ENCODE measurements around the gene MAP3K4.

Gene MAP3K4

DNA sequence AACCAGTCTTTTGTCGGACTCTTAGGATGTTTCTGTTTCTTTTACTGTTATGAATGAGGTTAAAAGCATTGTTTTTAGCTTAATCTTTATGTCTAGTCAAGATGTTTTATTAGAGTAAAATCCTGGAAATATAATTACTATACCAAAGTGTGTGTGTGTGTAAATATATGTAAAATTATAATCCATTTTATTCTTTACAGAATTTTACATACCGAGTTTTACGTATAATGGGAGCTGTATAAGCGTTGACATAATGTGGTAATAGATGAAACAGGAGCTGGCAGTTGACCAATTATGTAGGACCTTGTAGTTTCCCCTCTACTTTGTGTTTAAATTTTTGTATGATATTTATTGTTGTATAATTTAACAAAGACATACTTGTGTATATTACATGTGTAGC lies 16.7 kb downstream of the MAP3K4 start:
- no peak for DNase-seq

DNA sequence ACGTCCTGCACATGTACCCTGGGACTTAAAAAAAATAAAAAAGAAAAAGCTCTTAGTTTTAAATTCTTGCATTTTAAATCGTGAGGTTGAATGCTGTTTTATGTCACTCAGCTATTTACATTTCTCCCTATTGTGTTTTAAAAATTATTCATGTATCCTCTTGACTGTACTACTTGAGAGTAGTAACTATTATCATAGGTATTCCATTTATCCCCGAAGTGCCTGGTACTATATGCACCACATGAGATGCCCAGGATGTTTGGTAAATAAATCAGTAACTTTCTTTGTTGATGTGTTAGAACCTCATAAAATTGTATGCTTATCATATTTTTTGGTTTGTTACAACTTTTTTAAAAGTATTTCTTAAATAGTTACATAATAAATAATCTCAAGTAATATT lies 18.4 kb downstream of the MAP3K4 start:
- DNase-seq = no peak

DNA sequence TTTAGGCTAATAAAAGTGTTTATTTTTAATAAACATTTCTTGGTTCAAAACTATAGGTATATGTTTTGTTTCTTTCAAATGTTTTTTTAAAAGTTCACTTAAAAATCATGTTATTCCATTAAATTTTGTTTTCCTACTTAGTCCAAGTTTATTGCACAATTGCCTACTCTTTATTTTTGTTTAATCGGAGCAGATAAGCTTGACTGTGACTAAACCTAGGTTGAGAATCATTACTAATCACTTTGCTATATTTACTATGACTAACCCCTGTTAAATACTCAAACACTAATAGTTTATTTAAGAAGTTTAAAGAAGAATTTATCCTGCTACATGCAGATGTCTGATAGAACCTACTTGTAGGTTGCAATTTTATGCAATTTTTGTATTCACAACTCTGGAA lies 18.8 kb downstream of the MAP3K4 start:
- peak; percentile 14 for DNase-seq

DNA sequence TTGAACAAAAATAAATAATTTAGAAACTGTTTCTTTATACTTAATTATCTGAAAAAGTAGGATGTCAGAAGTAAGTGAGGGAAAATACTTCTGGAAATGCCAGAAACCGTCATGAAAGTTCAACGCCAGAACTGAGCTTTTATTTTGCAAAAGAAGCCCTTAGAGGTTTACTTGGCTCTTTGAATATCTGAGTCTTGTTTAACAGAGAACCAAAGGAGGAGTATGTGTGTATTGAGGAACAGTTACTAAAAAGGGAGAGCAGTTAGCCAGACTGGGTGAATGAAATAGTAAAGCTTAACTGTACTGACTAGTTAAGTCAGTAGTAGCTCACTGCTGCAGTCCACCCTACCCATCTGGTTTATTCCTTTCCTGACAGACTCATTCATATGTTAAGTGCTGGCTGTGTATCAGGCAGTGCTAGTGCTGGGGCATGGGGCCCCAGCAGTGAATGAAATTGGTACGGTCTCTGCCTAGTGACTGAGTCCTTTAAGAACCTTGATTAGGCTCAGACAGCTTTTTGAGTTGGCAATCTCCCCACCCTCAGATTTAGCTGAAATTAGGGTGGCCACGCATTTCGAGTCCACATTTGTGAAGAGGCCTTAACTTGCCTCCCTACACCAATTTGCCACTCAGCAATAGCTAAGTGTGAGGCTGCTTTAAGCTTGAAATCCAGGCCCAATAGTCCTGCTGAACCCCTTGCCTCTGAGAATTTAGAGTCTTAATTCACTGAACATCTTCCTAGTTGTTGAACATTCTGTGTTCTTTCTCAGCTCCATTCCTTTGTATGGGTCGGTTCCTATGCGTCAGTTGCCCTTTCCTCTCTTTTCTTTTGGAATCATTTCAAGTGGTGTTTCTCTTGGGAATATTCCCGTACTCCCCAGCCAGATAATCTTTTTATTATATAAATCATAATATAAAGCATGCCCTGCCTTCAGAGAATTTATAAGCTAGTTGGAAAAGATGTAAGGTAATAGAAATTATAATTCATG lies 20.2 kb downstream of the MAP3K4 start:
- no peak for DNase-seq

DNA sequence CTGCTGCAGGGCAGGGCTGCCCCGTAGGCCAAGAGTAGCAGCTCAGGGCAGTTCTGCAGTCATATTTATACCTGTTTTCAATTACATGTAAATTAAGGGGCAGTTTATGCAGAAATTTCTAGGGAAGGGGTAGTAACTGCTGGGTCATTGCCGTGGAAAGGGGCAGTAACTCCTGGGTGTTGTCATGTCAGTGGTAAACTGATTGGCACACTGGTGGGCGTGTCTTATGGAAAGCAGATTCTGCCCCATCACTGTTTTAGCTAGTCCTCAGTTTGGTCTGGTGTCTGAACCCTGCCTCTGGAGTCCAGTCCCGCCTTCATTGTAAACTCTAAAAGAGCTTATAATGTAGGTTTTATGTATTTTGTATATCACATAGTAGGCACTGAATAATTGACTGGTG lies 22.1 kb downstream of the MAP3K4 start:
- no peak for DNase-seq

DNA sequence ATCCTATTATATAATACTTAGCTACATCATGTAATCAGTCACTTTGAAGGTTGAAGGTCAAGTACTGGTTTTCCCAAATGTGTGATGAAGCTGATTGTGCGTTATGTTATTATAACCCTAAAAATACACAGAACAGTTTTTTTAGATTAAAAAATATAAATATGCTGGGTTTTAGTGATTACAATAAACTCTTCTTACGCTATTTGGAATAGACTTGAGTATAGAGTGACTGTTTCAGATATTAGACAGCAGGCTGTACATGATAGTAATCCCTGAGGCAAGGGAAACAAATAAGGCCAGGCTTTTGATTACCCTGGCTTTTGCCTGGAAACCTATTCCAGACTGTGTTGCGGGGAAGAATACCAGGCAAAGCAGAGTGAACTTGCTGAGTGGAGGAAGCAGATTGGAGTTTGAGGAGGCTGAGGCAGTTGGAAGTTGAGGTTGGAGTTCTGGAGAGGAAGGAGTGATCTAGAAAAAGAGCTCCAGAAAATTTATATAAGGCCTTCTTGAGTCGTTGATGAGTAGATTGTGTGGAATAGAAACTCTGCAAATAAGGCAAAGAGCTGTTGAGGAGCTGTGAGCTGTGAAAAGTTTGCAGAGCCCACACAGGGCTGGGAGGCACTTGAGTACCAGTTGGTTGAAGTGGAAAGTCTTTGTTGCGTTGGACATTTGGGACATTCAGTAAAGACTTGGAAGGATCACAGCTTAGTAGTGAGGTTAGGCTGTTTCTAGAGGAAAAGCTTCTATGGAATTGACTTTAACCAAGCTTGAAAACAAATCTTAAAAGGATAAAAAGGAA lies 26.4 kb downstream of the MAP3K4 start:
- DNase-seq = no peak

DNA sequence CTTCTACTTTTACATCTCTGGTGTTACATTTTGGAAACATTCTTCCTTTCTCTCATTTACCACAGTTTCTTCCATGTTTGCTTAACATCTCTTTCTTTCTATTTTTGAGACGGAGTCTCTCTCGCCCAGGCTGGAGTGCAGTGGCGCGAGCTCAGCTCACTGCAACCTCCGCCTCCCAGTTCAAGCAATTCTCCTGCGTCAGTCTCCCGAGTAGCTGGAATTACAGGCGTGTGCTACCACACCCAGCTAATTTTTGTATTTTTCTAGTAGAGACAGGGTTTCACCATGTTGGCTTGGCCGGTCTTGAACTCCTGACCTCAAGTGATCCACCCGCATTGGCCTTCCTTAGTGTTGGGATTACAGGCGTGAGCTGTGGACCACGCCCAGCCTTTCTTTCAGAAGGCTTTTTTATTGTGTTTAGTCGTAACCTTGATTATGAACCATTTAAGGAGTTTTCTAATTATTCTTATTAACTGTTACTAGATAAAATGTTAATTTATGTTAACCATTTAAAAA lies 27.8 kb downstream of the MAP3K4 start:
- no peak for DNase-seq

DNA sequence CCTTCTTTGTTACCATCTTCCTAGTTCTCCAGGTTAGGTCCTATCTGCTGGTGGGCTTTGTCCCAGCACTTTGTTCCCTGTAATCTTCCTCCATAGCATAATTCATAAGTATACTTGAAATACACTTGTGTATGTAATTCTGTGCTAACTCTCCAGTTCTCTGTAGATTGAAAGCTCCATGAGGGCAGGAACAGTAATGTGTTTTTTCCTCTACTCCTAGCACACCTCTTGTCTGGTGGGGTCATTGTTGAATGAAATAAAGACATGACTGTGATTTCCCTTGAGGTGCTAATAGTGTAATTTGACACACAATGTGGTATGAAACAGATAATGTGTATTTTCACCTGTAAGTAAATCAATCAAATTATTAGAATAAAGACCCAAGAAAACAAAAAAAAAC lies 30.0 kb downstream of the MAP3K4 start:
- no peak for DNase-seq

DNA sequence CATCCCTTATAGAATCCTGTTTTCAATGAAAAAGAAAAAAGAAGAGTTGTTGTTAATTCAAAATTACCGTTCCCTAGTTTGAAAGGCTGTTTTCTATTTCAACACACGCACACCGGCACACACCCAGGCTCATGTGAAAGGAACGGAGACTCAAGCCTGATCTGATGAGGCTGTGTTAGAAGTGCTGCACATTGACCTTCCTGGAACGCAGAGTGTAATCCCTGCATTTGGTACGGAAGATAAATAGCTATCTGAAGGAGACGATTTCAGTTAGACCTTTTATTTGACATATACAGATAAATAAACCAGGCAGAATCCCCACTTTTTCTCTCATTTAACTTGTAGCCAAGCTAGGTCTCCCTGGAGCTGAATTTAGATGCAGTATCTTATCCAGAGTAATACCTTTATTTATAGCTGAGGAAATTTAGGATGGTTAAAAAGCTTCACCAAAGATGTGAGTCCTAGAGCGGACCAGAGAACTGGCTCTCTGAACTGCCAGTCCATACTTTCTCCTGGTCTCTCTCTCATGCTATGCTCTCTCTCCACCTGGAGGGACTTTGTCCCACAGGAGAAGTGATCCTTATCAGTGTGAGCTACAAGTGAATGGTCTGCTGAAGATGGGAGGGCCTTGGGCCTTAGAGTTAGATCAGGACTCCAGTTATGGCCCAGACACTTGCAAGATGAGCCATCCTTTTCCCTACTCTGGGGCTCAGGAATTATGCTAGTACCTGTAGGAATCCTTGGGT lies 30.6 kb downstream of the MAP3K4 start:
- DNase-seq = no peak

DNA sequence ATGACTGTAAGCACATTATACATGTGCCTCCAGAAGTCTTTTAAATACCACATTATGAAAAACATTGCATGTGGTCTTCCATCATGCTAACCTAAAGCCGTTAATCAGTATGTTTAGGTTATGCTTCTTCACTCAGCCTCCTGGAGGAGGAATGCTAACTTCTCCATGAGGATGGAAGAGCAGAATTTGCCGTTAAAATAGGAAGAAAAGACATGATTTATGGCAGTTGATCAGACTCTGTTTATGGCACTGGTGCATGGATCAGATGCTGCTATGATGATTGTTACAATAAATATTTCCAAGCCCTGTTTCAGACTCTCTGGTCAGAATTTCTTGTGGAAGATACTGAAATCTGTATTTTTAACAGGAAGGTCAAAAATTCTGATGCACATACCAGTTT lies 31.7 kb downstream of the MAP3K4 start:
- no peak for DNase-seq

DNA sequence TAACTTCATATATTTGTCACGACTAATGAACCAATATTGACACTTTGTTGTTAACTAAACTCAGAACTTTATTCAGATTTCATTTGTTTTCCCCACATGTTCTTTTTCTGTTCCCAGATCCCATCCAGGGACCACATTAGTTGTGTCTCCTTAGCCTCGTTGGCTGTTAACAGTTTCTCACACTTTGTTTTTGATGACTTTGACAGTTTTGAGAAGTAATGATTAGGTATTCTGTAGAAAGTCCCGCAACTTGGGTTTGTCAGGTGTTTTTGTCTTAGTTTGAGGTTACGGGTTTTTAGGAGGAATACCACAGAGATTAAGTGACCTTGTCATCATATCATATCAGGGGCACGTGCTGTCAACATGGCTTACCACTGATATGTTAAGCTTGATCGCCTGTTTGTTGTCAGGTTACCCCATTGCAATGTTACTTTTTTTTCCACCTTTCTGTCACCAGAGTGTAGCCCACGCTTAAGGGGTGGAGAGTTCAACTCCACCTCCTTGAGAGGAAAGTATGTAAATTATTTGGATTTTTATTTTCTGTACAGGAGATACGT lies 32.9 kb downstream of the MAP3K4 start:
- no peak for DNase-seq

DNA sequence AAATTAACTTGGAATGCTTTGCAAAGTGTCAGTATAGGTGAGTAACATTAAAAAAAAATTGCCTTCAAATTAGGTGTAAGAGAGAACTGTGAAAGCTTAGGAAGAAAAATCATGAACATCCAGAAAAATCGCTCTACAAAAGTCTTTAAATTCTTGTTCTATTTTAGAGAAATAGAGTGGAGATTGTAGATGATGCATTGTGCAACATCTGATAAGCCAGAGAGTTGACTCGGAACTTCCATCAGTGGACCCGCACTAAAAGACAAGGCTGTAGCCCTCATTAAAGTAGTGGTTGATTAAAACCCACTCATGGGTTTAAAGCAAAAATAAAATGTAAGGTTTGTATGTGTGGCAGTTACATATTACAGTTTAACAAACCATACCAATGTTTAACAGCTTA lies 35.8 kb downstream of the MAP3K4 start:
- DNase-seq = no peak

DNA sequence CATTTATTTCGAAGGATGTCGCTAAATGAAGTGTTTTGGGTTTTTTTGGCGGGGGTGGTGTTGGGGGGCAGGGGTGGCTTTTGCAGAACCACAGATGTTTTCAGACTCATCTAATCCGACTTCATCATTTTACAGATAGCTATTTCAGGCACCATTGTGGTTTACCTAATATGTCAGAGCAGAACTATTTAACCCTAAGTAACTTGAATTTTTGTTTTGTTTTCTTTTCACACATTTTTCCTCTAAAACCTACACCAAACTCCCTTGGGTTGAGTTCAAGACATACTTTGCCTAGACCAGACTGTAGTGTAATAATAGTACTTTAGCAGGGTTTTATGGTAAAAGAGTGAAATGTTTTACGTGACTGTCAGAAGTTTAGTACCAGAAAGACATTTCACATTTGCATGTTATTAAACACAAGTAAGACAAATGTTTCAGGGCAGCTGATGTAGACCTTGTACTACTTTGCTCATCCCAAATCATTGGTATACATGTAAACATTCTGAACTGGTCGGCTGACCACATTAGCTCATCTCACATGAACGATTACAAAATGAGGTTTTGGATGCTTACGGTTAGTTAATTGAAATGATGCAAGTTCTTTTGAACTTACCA lies 37.7 kb downstream of the MAP3K4 start:
- no peak for DNase-seq

DNA sequence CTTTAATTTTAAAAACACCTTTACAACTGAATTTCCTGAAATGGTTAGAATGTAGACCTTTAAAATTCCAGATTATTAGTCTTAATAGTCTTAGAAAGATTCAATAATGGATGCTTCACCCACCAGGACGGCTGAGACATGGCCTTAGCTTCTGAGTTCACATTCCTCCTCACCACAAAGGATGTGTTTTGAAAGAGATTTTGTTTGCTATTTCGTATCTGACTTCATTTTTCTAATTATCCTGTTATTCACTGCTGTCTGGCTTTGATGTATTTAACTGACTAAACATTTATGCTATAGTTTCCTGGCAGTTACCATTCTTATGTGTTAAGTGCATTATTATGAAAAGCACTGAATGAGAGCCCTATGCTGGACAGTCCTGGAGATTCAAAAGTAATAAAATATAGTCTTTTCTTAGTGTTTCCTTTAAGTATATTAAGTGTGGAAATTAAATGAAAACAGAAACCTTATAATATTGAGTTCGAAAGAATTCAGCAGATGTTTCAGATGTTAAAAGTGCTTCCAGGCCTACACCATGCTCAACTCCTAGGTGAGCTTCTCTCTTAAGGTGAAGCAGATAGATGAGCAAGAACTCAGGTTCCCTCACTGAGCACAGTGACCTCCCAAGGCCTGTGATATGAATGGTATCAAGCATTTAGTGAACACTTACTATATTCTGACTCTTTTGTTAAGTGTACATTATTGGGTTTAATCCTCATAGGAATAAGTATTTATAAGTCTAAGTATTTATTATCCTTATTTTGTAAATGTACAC lies 40.3 kb downstream of the MAP3K4 start:
- DNase-seq = no peak

DNA sequence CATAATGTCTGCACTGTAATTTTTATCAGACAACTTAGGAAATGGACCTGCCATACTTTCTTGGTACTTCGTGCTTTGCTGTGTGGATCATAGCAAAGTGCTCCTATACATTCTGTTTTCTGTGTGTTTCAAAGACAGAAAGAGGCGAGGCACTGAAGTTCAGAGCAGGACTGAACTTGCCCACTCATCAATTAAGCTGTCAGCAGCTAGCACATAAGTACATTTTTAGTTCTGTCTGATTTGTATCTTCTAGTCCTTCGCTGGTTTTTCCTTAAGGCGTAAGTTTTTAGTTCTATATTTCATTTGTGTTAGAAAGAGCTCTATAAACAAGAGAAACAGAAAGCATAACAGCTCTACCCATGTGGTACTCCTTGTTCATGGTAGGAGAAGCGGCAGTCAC lies 42.1 kb downstream of the MAP3K4 start:
- DNase-seq = no peak

DNA sequence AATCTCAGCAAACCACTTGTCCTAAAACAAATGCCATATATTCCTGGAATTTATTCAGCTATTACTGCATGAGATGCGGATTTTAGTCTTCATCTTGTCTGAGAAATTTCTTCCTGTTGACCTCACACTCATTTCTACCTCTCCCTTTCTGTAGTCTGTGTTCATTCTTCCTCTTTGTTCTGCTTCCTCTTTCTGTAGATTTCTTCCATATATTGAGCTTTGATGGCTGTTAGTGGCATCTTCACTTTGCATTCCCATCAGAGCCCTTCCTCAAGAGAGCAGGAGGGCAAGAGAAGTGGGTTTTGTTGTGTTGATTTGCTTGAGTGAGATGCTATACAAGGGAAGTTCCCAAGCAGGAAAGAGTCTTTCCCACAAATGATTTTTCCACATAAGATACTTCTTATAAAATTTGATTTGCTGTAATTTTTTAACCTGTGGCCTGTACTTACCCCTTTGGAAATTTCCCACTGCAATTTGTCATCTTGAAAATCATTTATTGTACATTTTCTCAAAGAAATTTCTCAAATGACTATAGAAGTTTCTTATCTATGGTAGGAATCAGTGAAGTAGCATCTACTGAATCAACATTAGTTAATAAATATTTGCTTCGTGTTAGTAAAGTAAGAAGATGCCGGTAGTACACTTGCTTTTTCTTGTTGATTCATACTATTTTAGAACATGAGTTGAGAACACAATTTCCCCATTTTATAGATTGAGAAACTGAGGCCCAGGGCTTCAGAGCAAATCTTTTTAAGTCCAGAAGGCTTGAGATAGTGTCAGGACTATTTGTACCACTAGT lies 43.8 kb downstream of the MAP3K4 start:
- no peak for DNase-seq

DNA sequence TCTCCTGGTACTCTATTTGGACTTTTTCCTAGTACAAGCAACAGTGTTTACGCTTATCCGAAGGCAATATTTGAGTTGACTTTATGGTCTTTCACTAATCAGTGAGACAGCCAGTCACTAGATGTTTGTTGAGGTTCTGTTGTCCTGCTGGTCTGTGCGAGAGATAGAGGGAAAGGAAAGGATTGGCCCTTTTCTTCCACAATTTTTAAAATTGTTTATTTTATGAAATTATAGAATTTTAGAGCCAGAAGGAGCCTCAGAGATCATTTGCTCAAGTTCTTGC lies 44.4 kb downstream of the MAP3K4 start:
- no peak for DNase-seq

DNA sequence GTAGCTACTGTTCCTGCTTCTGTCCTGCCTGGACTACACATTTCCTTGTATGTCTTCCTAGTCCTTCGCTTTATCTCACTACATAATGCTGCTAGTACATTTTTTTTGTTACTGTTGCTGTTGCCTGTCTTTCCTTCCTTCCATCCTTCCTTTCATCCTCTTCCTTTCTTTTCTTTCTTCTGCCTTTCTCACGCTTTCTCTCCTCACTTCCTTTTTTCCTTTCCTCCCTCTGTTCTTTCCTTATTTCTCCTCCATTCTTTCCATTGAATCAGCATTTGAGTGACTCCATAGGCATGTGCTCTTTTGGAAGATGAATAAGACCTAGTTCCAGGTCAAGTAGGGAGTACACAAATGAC lies 46.3 kb downstream of the MAP3K4 start:
- no peak for DNase-seq

DNA sequence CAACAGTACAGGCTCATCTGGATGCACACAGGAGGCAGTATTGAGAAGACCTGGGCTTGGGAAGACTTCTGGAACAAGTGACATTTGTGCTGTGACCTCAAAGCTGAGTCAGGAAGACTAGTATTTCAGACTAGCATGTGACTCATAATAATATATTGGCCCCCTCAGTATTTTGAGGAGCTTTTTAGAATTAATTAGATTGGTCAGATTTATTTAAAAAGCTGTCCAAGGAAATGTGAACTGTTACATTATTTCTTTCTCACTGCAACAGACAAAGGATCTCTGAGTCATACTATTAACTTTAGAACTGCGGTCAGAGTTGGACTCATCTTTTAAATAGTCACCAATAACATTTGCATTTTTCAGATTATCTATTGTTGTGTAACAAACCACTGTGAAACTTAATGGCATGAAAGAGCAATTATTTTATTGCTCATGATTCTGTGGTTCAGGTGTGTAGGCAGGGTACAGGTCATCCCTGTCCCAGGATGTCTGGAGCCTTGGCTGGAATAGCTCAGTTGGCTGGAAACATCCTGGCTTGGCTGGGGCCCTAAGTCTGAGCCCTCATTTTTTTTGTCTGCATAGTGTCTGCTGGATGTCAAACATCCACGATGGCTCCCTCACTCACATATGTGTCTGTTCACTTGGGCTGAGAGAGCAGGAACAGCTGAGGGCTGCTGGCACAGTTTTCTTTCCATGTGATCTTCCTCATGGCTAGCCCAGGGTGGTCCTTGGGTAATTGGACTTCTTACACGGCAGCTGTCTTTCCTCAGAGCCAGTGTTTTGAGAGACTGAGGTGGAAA lies 46.9 kb downstream of the MAP3K4 start:
- DNase-seq = peak; percentile 27

DNA sequence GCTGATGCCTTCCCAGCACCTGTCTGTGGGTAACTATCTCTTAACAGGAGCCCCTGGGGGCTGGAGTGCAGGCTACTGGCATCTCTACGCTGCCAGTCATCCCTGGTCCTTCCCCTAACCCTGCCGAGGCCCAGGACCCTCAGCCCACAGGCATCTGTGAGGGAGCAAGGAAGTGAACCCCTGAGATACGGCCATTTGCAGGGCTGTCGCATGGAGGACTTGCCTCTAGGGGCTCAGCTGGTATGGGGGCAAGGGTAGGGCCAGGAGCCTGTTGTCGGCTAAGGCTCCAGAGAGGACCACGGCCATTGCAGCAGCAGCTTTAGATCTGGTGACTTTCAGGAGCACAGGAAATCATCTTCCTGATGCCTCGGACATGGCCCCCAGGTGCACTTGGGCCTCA lies 49.7 kb downstream of the MAP3K4 start:
- DNase-seq = no peak
